Suprapubic skin (tissue), 4 donors: ENCODE data around the gene TRPV3. TPM values are rescaled to one million over a fixed set of nuclear protein-coding genes. Genes with fewer than 3 reads are reported as not detected.

Experiments used
- DNase-seq, 2 donors: peaks; one replicate each; pipeline ENCODE4 v3.0.0-alpha.2; 2019; ENCODE audit warnings: low spot score in 2 of 2
- H3K27ac ChIP-seq: fragments of 200-600 bp; sonication (generic); one replicate; pipeline ENCODE4 v1.5.1; 2019
- H3K27me3 ChIP-seq: fragments of 200-600 bp; sonication (generic); one replicate; pipeline ENCODE4 v1.5.1; 2019
- H3K36me3 ChIP-seq: fragments of 200-600 bp; sonication (generic); one replicate; pipeline ENCODE4 v1.5.1; 2019
- H3K4me1 ChIP-seq: fragments of 200-600 bp; sonication (generic); one replicate; pipeline ENCODE4 v1.5.1; 2019
- H3K4me3 ChIP-seq: fragments of 200-600 bp; sonication (generic); one replicate; pipeline ENCODE4 v1.5.1; 2019; ENCODE audit warnings: mild to moderate bottlenecking
- H3K9me3 ChIP-seq: fragments of 200-600 bp; sonication (generic); one replicate; pipeline ENCODE4 v1.5.1; 2019
- CTCF ChIP-seq, 2 donors: fragments of 200-600 bp in 1 of 2; fragments of 450-650 bp in 1 of 2; sonication (generic) in 1 of 2; IDR thresholded peaks; one replicate each; pipeline ENCODE4 v1.5.1; 2016 to 2019; ENCODE audit warnings: antibody characterized with exemption in 2 of 2, mild to moderate bottlenecking in 1 of 2, moderate library complexity in 1 of 2
- EP300 ChIP-seq: sonication (generic); formaldehyde crosslinking; IDR thresholded peaks from one replicate; pipeline ENCODE4 v1.6.1; 2017; ENCODE audit warnings: antibody characterized with exemption
- POLR2A ChIP-seq, 2 donors: fragments of 450-650 bp; IDR thresholded peaks; one replicate each; pipeline ENCODE4 v1.6.1; 2017; ENCODE audit warnings: antibody characterized with exemption in 2 of 2, mild to moderate bottlenecking in 2 of 2, moderate library complexity in 2 of 2
- POLR2AphosphoS5 ChIP-seq, 3 donors: sonication (generic); formaldehyde crosslinking; IDR thresholded peaks; one replicate each; pipeline ENCODE4 v1.6.1; 2017; ENCODE audit warnings: antibody characterized with exemption in 3 of 3
- WGBS: methylation state at CpG from one replicate; pipeline ENCODE4 v1.1.5; 2018; 5-methylcytosine and 5-hydroxymethylcytosine counted together
- total RNA-seq, 4 donors: library from RNA; depleted of rRNA; stranded (reverse); fragments of >200 nt; gene quantifications; one replicate each; pipeline ENCODE4 v1.1.0, GENCODE V29; 2016

TRPV3 gene
- total RNA-seq, 4 donors from 2014 or later: 25.6 to 45.4 (median 34.4) TPM

DNA sequence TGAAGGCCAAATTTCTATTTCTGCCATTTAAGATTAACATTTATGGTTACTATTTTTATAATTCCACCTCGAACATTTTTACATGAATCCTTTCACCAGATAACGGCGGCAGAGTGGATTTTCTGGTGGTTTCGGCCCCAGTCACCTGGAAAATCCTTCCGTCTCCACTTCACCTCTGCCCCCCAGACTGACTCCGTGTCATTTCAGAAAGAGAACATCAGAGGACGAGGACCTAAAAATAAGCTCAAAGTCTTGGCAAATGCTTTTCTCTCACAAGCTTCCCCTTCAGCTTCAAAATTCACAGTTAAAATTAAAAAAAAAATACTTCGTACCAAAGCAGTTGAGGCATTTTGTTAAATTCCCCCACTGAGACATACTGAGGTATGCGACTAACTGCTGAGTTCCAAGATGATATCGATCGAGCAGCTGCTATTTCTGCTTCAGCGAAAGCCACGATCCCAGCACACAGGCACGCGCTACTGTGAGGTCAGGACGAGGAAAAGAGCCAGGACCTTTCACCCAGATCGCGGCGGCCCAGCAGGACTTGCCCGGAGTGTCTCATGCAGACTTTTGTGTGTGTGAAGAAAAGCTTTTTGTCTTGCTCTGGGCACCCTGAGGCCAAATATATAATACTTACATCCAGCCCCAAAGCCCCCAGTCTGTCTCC lies 45.0 kb downstream of the TRPV3 start:
- H3K4me1 ChIP-seq: peaks cover 17% of the 10 kb centered on the region
- 46% methylated on average over 20 of the region's 20 CpGs for WGBS
- DNase-seq: peak; percentile 82 to 87
- H3K9me3 ChIP-seq: no peaks in the 10 kb centered on the region
- H3K4me3 ChIP-seq: no peak overlapping the region
- no peak for TF ChIP-seq POLR2A (IDR thresholded peaks at IDR 0.05)
- TF ChIP-seq EP300: no peak
- TF ChIP-seq POLR2AphosphoS5 (IDR thresholded peaks at IDR 0.05): peak in 1 of 3 donors; percentile 34
- no peaks in the 10 kb centered on the region for H3K36me3 ChIP-seq
- no peaks in the 10 kb centered on the region for H3K27me3 ChIP-seq
- peak overlapping the region; percentile 84 for H3K27ac ChIP-seq

DNA sequence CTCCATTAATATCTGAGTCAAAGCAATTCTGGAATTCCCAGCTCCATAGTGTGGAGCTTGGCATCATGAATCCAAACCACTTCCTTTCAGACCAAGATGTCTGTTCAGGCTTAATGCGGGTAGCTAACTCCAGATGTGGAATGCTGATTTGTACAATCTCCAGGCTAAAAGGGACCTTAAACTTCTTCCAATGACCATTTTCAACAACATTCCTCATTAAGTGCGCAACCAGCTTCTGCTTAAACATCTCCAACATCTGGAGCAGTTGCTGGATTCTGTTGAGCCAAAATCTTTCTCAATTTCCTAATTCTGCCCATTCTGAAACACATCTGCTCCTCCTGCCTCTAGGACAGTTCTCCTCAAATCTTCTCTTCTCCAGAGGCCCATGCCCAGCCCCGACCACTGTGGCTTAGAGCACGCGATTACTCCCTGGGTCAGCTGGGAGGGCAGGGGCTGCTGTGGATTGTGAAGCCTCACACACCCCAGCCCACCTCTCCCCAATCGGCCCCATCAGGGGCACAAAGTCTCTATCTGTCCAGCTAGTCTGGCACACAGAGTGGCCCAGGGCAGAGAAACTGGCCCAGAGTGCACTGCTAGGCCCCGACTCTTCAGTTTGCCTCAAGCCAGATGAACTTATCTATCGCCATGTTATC lies 45.6 kb downstream of the TRPV3 start:
- no peaks in the 10 kb centered on the region for H3K36me3 ChIP-seq
- H3K27ac ChIP-seq: peak overlapping the region; percentile 84
- H3K27me3 ChIP-seq: no peaks in the 10 kb centered on the region
- peak in 1 of 2 donors; percentile 71 for DNase-seq
- no peaks in the 10 kb centered on the region for H3K9me3 ChIP-seq
- H3K4me1 ChIP-seq: peaks cover 17% of the 10 kb centered on the region
- H3K4me3 ChIP-seq: no peak overlapping the region
- WGBS: 59% methylated on average over 8 of the region's 8 CpGs
- TF ChIP-seq POLR2A (IDR thresholded peaks at IDR 0.05) (no peak), EP300 (no peak), CTCF (IDR thresholded peaks at IDR 0.05) (no peak), POLR2AphosphoS5 (IDR thresholded peaks at IDR 0.05) (no peak)

- WGBS: 68% methylated on average over 7 of the region's 7 CpGs
- Histone ChIP-seq H3K27ac (no peak overlapping the region), H3K36me3 (no peaks in the 10 kb centered on the region), H3K4me1 (peaks cover 17% of the 10 kb centered on the region), H3K27me3 (no peaks in the 10 kb centered on the region), H3K4me3 (no peak overlapping the region), H3K9me3 (no peaks in the 10 kb centered on the region)
- no peak for DNase-seq
- TF ChIP-seq EP300 (no peak), CTCF (IDR thresholded peaks at IDR 0.05) (no peak)
Observed at GRCh38 chr17:3510090-3510489, 47.5 kb downstream of the TRPV3 start.

- peaks cover 11% of the 10 kb centered on the region for H3K4me1 ChIP-seq
- H3K9me3 ChIP-seq: no peaks in the 10 kb centered on the region
- no peak overlapping the region for H3K4me3 ChIP-seq
- no peaks in the 10 kb centered on the region for H3K27me3 ChIP-seq
- WGBS: 79% methylated on average over 3 of the region's 3 CpGs
- H3K27ac ChIP-seq: no peak overlapping the region
- no peak for TF ChIP-seq POLR2A (IDR thresholded peaks at IDR 0.05)
- no peak for TF ChIP-seq CTCF (IDR thresholded peaks at IDR 0.05)
- no peak for TF ChIP-seq EP300
- TF ChIP-seq POLR2AphosphoS5 (IDR thresholded peaks at IDR 0.05): no peak
- DNase-seq: no peak
- H3K36me3 ChIP-seq: no peaks in the 10 kb centered on the region
Observed at GRCh38 chr17:3507869-3508268, 49.7 kb downstream of the TRPV3 start.

GRCh38 chr17:3507071-3507470 lies 50.5 kb downstream of the TRPV3 start:
- Histone ChIP-seq H3K27me3 (no peaks in the 10 kb centered on the region), H3K27ac (no peak overlapping the region), H3K9me3 (no peaks in the 10 kb centered on the region), H3K4me3 (no peak overlapping the region), H3K36me3 (no peaks in the 10 kb centered on the region), H3K4me1 (peaks cover 6% of the 10 kb centered on the region)
- DNase-seq: no peak
- 85% methylated on average over 1 of the region's 1 CpG for WGBS
- TF ChIP-seq POLR2A (IDR thresholded peaks at IDR 0.05) (no peak), POLR2AphosphoS5 (IDR thresholded peaks at IDR 0.05) (no peak)

- Histone ChIP-seq H3K9me3 (no peaks in the 10 kb centered on the region), H3K27me3 (no peaks in the 10 kb centered on the region), H3K27ac (no peak overlapping the region), H3K4me3 (no peak overlapping the region), H3K36me3 (no peaks in the 10 kb centered on the region), H3K4me1 (no peaks in the 10 kb centered on the region)
- WGBS: 91% methylated on average over 2 of the region's 2 CpGs
- TF ChIP-seq POLR2AphosphoS5 (IDR thresholded peaks at IDR 0.05) (no peak), POLR2A (IDR thresholded peaks at IDR 0.05) (no peak), CTCF (IDR thresholded peaks at IDR 0.05) (no peak), EP300 (no peak)
- DNase-seq: no peak
Observed at GRCh38 chr17:3506054-3506453, 51.6 kb downstream of the TRPV3 start.
